WTC11 (cell line): ENCODE results near the gene F5. TPM values are rescaled to one million over a fixed set of nuclear protein-coding genes. Genes with fewer than 3 reads are reported as not detected.
"Not testable (repeated sequence)": the region's sequence is repeated elsewhere in the genome, so short reads cannot be mapped to it uniquely, and the experiment has no call there.

ENCODE experiments used
- ATAC-seq: fragments of 200-7000 bp; cut with Tn5 transposase; 2 replicates; pipeline ENCODE4 v1.10.0; 2021; ENCODE audit warnings: mild to moderate bottlenecking, moderate library complexity
- CTCF ChIA-PET: fragments of 300-600 bp; sonication (Branson Sonifier 250); formaldehyde crosslinking; loops from one replicate; lab custom pipeline; 2021; ENCODE audit warnings: antibody characterized with exemption; lab: Charles Lee
- POLR2A ChIA-PET: fragments of 350-600 bp; sonication (Branson Sonifier 250); formaldehyde crosslinking; loops from one replicate; lab custom pipeline; 2021; ENCODE audit warnings: antibody characterized with exemption; lab: Charles Lee
- DNase-seq: peaks from one replicate; pipeline ENCODE4 v3.0.0; 2021; ENCODE audit warnings: low spot score
- H3K27ac Mint-ChIP-seq: 2 replicates; pipeline ENCODE4 v1.8.0; 2021; ENCODE audit warnings: mixed read lengths
- H3K27me3 Mint-ChIP-seq: 2 replicates; pipeline ENCODE4 v1.8.0; 2021; ENCODE audit warnings: low read depth, mild to moderate bottlenecking, moderate library complexity, mixed read lengths
- H3K36me3 Mint-ChIP-seq: 2 replicates; pipeline ENCODE4 v1.8.0; 2021; ENCODE audit warnings: mixed read lengths
- H3K4me1 Mint-ChIP-seq: 2 replicates; pipeline ENCODE4 v1.8.0; 2022; ENCODE audit warnings: mixed read lengths
- H3K4me3 Mint-ChIP-seq: 2 replicates; pipeline ENCODE4 v1.8.0; 2021; ENCODE audit warnings: mild to moderate bottlenecking, moderate library complexity, mixed read lengths
- H3K9me3 Mint-ChIP-seq: 2 replicates; pipeline ENCODE4 v1.8.0; 2021; ENCODE audit warnings: mixed read lengths
- EMX1 ChIP-seq: fragments of 250-450 bp; sonication (Bioruptor Pico); IDR thresholded peaks from 2 replicates; pipeline ENCODE4 v1.8.0; 2021; ENCODE audit warnings: mild to moderate bottlenecking
- ETV6 ChIP-seq: sonication (generic); formaldehyde crosslinking; IDR thresholded peaks from 2 replicates; pipeline ENCODE4 v1.8.1; 2022; ENCODE audit warnings: mild to moderate bottlenecking, missing genetic modification reagents
- NFYB ChIP-seq: sonication (generic); formaldehyde crosslinking; conservative IDR thresholded peaks from 2 replicates; pipeline ENCODE4 v1.8.0; 2022; ENCODE audit warnings: low read depth, missing genetic modification reagents
- NR3C1 ChIP-seq: sonication (generic); formaldehyde crosslinking; conservative IDR thresholded peaks from 2 replicates; pipeline ENCODE4 v1.8.1; 2023; ENCODE audit warnings: low read depth, mild to moderate bottlenecking, missing genetic modification reagents
- RELA ChIP-seq: sonication (generic); formaldehyde crosslinking; IDR thresholded peaks from 2 replicates; pipeline ENCODE4 v1.8.1; 2022; ENCODE audit warnings: missing genetic modification reagents, mild to moderate bottlenecking, borderline replicate concordance
- SOX15 ChIP-seq: fragments of 250-450 bp; sonication (Bioruptor Pico); IDR thresholded peaks from 2 replicates; pipeline ENCODE4 v1.9.0; 2021; ENCODE audit warnings: mild to moderate bottlenecking
- ZNF317 ChIP-seq: sonication (generic); formaldehyde crosslinking; IDR thresholded peaks from 2 replicates; pipeline ENCODE4 v1.8.1; 2023; ENCODE audit warnings: low read depth, mild to moderate bottlenecking, moderate library complexity, missing genetic modification reagents, borderline replicate concordance
- ZNF416 ChIP-seq: fragments of 250-450 bp; sonication (Bioruptor Pico); IDR thresholded peaks from 2 replicates; pipeline ENCODE4 v1.9.0; 2021; ENCODE audit warnings: mild to moderate bottlenecking, inconsistent platforms
- ZNF423 ChIP-seq: fragments of 250-450 bp; sonication (Bioruptor Pico); IDR thresholded peaks from 2 replicates; pipeline ENCODE4 v2.1.2; 2022; ENCODE audit warnings: mild to moderate bottlenecking, moderate library complexity
- total RNA-seq: library from RNA; stranded (reverse); gene quantifications from 3 replicates; pipeline ENCODE4 v1.2.3, GENCODE V29; 2021
- TF ChIP-seq, protein P1 (sequence below): sonication (generic); formaldehyde crosslinking; IDR thresholded peaks from 2 replicates; pipeline ENCODE4 v1.8.0; 2023; ENCODE audit warnings: mild to moderate bottlenecking, missing genetic modification reagents
- TF ChIP-seq, protein P2 (sequence below): sonication (generic); formaldehyde crosslinking; IDR thresholded peaks from 2 replicates; pipeline ENCODE4 v1.8.0; 2023; ENCODE audit warnings: missing genetic modification reagents
- TF ChIP-seq, protein P3 (sequence below): sonication (generic); formaldehyde crosslinking; IDR thresholded peaks from 2 replicates; pipeline ENCODE4 v1.8.1; 2023; ENCODE audit warnings: mild to moderate bottlenecking, moderate library complexity, missing genetic modification reagents
- TF ChIP-seq, protein P4 (sequence below): sonication (generic); formaldehyde crosslinking; IDR thresholded peaks from 2 replicates; pipeline ENCODE4 v1.8.1; 2023; ENCODE audit warnings: mild to moderate bottlenecking, missing genetic modification reagents
- TF ChIP-seq, protein P5 (sequence below): sonication (generic); formaldehyde crosslinking; conservative IDR thresholded peaks from 2 replicates; pipeline ENCODE4 v1.8.1; 2023; ENCODE audit warnings: mild to moderate bottlenecking, low read depth, missing genetic modification reagents, moderate library complexity
- TF ChIP-seq, protein P6 (sequence below): sonication (generic); formaldehyde crosslinking; IDR thresholded peaks from 2 replicates; pipeline ENCODE4 v1.8.0; 2022; ENCODE audit warnings: mild to moderate bottlenecking, missing genetic modification reagents

Gene F5
- total RNA-seq, 1 experiment from 2014 or later = 0.20 TPM

DNA sequence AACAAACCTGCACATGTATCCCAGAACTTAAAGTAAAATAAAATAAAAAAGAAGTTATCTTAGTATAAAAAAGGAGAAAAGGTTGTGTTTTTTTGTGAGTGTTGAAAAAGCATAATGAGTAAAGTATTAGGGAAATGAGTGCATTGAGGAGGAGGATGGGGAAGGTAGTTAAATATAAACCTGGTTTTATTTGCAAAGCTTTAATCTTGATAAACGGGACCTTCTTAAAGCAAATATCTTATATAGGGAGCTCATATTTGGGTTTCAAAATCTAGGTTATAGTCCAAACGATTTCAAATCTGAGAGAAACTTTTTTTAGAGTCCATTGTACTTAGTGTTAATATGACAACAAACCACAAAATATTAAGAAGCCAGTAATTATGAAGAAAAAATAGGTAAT lies 78.9 kb downstream of the F5 start:
- Mint-ChIP-seq H3K4me1 (no peaks in the 10 kb centered on the region), H3K9me3 (peaks cover 6% of the 10 kb centered on the region; the same call in 1 of the 2 replicates), H3K27me3 (no peaks in the 10 kb centered on the region), H3K4me3 (no peak overlapping the region), H3K27ac (no peak overlapping the region), H3K36me3 (no peaks in the 10 kb centered on the region)
- no peak for ATAC-seq
- no peak for TF ChIP-seq EMX1
- TF ChIP-seq ZNF423 (CRISPR knock-in tag) = no peak
- TF ChIP-seq, protein P1, sequence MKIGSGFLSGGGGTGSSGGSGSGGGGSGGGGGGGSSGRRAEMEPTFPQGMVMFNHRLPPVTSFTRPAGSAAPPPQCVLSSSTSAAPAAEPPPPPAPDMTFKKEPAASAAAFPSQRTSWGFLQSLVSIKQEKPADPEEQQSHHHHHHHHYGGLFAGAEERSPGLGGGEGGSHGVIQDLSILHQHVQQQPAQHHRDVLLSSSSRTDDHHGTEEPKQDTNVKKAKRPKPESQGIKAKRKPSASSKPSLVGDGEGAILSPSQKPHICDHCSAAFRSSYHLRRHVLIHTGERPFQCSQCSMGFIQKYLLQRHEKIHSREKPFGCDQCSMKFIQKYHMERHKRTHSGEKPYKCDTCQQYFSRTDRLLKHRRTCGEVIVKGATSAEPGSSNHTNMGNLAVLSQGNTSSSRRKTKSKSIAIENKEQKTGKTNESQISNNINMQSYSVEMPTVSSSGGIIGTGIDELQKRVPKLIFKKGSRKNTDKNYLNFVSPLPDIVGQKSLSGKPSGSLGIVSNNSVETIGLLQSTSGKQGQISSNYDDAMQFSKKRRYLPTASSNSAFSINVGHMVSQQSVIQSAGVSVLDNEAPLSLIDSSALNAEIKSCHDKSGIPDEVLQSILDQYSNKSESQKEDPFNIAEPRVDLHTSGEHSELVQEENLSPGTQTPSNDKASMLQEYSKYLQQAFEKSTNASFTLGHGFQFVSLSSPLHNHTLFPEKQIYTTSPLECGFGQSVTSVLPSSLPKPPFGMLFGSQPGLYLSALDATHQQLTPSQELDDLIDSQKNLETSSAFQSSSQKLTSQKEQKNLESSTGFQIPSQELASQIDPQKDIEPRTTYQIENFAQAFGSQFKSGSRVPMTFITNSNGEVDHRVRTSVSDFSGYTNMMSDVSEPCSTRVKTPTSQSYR = no peak
- TF ChIP-seq ZNF416 (CRISPR knock-in tag) = no peak
- TF ChIP-seq, protein P2, sequence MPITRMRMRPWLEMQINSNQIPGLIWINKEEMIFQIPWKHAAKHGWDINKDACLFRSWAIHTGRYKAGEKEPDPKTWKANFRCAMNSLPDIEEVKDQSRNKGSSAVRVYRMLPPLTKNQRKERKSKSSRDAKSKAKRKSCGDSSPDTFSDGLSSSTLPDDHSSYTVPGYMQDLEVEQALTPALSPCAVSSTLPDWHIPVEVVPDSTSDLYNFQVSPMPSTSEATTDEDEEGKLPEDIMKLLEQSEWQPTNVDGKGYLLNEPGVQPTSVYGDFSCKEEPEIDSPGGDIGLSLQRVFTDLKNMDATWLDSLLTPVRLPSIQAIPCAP (CRISPR knock-in tag) = no peak
- no peak for TF ChIP-seq RELA (CRISPR knock-in tag)
- TF ChIP-seq ETV6 (CRISPR knock-in tag) = no peak
- TF ChIP-seq, protein P3, sequence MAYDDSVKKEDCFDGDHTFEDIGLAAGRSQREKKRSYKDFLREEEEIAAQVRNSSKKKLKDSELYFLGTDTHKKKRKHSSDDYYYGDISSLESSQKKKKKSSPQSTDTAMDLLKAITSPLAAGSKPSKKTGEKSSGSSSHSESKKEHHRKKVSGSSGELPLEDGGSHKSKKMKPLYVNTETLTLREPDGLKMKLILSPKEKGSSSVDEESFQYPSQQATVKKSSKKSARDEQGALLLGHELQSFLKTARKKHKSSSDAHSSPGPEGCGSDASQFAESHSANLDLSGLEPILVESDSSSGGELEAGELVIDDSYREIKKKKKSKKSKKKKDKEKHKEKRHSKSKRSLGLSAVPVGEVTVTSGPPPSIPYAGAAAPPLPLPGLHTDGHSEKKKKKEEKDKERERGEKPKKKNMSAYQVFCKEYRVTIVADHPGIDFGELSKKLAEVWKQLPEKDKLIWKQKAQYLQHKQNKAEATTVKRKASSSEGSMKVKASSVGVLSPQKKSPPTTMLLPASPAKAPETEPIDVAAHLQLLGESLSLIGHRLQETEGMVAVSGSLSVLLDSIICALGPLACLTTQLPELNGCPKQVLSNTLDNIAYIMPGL (CRISPR knock-in tag) = no peak
- no peak for TF ChIP-seq NR3C1
- TF ChIP-seq, protein P4, sequence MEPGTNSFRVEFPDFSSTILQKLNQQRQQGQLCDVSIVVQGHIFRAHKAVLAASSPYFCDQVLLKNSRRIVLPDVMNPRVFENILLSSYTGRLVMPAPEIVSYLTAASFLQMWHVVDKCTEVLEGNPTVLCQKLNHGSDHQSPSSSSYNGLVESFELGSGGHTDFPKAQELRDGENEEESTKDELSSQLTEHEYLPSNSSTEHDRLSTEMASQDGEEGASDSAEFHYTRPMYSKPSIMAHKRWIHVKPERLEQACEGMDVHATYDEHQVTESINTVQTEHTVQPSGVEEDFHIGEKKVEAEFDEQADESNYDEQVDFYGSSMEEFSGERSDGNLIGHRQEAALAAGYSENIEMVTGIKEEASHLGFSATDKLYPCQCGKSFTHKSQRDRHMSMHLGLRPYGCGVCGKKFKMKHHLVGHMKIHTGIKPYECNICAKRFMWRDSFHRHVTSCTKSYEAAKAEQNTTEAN = no peak
- no peak for TF ChIP-seq ZNF317 (CRISPR knock-in tag)
- TF ChIP-seq, protein P5, sequence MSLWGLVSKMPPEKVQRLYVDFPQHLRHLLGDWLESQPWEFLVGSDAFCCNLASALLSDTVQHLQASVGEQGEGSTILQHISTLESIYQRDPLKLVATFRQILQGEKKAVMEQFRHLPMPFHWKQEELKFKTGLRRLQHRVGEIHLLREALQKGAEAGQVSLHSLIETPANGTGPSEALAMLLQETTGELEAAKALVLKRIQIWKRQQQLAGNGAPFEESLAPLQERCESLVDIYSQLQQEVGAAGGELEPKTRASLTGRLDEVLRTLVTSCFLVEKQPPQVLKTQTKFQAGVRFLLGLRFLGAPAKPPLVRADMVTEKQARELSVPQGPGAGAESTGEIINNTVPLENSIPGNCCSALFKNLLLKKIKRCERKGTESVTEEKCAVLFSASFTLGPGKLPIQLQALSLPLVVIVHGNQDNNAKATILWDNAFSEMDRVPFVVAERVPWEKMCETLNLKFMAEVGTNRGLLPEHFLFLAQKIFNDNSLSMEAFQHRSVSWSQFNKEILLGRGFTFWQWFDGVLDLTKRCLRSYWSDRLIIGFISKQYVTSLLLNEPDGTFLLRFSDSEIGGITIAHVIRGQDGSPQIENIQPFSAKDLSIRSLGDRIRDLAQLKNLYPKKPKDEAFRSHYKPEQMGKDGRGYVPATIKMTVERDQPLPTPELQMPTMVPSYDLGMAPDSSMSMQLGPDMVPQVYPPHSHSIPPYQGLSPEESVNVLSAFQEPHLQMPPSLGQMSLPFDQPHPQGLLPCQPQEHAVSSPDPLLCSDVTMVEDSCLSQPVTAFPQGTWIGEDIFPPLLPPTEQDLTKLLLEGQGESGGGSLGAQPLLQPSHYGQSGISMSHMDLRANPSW = no peak
- no peak for DNase-seq
- POLR2A ChIA-PET = no interaction called here
- CTCF ChIA-PET = interaction anchor here (1.0 kb wide), 1 partner anchor 38 kb away, joined by 3 read pairs; no protein-coding TSS in a partner anchor

DNA sequence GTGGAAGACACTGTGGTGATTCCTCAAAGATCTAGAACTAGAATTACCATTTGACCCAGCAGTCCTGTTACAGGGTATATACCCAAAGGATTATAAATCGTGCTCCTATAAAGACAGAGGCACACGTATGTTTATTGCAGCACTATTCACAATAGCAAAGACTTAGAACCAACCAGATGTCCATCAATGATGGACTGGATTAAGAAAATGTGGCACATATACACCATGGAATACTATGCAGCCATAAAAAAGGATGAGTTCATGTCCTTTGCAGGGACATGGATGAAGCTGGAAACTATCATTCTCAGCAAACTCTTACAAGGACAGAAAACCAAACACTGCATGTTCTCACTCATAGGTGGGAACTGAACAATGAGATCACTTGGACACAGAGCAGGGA lies 82.7 kb downstream of the F5 start:
- H3K36me3 Mint-ChIP-seq, POLR2A ChIA-PET, ATAC-seq, CTCF ChIA-PET, H3K27ac Mint-ChIP-seq, H3K4me1 Mint-ChIP-seq, H3K27me3 Mint-ChIP-seq, DNase-seq, H3K4me3 Mint-ChIP-seq: not testable (repeated sequence)
- H3K9me3 Mint-ChIP-seq = peaks cover 13% of the 10 kb centered on the region

DNA sequence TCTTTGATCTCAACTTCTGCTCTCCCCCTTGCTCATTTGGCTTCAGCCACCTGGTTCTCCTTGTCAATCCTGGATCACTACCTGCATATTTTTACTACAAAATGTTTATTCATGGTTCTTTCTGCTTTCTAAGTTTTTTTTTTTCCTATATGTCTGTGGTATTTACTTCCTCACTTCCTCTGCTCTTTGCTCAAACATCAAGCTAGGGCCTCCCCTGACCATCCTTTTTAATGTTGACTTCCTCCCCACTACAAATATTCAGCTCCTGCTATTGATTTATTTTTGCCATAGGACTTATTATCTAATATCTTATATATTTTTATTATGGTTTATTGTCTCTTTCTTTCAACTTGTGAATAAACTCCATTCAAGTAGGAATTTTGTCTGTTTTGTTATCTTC lies 86.5 kb downstream of the F5 start:
- H3K9me3 Mint-ChIP-seq = peaks cover 17% of the 10 kb centered on the region
- no peaks in the 10 kb centered on the region for H3K4me1 Mint-ChIP-seq
- ATAC-seq (no peak), DNase-seq (no peak)
- TF ChIP-seq, protein P6, sequence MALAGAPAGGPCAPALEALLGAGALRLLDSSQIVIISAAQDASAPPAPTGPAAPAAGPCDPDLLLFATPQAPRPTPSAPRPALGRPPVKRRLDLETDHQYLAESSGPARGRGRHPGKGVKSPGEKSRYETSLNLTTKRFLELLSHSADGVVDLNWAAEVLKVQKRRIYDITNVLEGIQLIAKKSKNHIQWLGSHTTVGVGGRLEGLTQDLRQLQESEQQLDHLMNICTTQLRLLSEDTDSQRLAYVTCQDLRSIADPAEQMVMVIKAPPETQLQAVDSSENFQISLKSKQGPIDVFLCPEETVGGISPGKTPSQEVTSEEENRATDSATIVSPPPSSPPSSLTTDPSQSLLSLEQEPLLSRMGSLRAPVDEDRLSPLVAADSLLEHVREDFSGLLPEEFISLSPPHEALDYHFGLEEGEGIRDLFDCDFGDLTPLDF (CRISPR knock-in tag) = no peak
- TF ChIP-seq NFYB (CRISPR knock-in tag) = no peak
- no peak for TF ChIP-seq NR3C1
- no peak for TF ChIP-seq SOX15 (CRISPR knock-in tag)
- no peak overlapping the region for H3K27ac Mint-ChIP-seq
- H3K27me3 Mint-ChIP-seq = 0 out of 2 replicates have a peak, but pooled peaks cover 4% of the 10 kb centered on the region
- ChIA-PET CTCF (no interaction called here), POLR2A (interaction anchor here (0.7 kb wide), 1 partner anchor 29 kb away, joined by 3 read pairs; no protein-coding TSS in a partner anchor)
- no peak overlapping the region for H3K4me3 Mint-ChIP-seq
- no peaks in the 10 kb centered on the region for H3K36me3 Mint-ChIP-seq
